ENCODE results near the gene HTN3.
"Not testable (repeated sequence)": the region's sequence is repeated elsewhere in the genome, so short reads cannot be mapped to it uniquely, and the experiment has no call there.

DNA sequence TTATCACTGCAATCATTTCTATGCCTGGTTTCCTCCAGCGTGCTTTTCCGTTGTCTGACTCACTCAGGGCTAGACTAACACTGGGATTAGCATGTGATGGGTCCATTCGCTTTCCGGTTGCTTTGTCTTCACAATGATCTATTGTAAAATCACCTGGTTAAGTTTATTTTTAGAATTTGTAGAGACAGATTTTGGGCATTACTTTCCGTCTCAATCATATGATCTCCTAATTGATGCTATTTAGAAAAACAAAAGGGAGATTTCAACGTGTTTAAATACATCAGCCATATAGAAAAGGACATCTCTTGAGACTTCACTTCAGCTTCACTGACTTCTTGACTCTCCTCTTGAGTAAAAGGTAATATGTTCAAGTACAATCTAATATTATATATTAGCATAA is 21.9 kb downstream of the HTN3 start, which contains the start of gene HTN1:
- TF ChIP-seq, protein P1, sequence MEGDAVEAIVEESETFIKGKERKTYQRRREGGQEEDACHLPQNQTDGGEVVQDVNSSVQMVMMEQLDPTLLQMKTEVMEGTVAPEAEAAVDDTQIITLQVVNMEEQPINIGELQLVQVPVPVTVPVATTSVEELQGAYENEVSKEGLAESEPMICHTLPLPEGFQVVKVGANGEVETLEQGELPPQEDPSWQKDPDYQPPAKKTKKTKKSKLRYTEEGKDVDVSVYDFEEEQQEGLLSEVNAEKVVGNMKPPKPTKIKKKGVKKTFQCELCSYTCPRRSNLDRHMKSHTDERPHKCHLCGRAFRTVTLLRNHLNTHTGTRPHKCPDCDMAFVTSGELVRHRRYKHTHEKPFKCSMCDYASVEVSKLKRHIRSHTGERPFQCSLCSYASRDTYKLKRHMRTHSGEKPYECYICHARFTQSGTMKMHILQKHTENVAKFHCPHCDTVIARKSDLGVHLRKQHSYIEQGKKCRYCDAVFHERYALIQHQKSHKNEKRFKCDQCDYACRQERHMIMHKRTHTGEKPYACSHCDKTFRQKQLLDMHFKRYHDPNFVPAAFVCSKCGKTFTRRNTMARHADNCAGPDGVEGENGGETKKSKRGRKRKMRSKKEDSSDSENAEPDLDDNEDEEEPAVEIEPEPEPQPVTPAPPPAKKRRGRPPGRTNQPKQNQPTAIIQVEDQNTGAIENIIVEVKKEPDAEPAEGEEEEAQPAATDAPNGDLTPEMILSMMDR (IDR thresholded peaks at IDR 0.05; ENCODE audit: poor library complexity, severe bottlenecking) = not testable (repeated sequence)
- TF ChIP-seq EZH2 (IDR thresholded peaks at IDR 0.05; ENCODE audit: borderline replicate concordance, insufficient read depth, low read length, poor library complexity, severe bottlenecking); POLR2AphosphoS5 (IDR thresholded peaks at IDR 0.05); MXI1 (conservative IDR thresholded peaks at IDR 0.05; ENCODE audit: poor library complexity, severe bottlenecking); TAF1 (IDR thresholded peaks at IDR 0.05; ENCODE audit: low read depth): not testable (repeated sequence)
